Urinary bladder (tissue), 4 donors: Measurements from ENCODE around the gene GNG10. TPM values are rescaled to one million over a fixed set of nuclear protein-coding genes. Genes with fewer than 3 reads are reported as not detected.
"Not testable (repeated sequence)": the region's sequence is repeated elsewhere in the genome, so short reads cannot be mapped to it uniquely, and the experiment has no call there.

ENCODE experiments used
- DNase-seq: peaks from one replicate; pipeline ENCODE4 v3.0.0-alpha.2; 2015; ENCODE audit errors: extremely low spot score
- H3K27ac ChIP-seq: one replicate; pipeline ENCODE4 v1.5.1; 2013; ENCODE audit warnings: low read depth, mild to moderate bottlenecking, moderate library complexity
- H3K36me3 ChIP-seq: one replicate; pipeline ENCODE4 v1.6.1; 2013; ENCODE audit warnings: mild to moderate bottlenecking, moderate library complexity; ENCODE audit not compliant: insufficient read depth
- H3K4me1 ChIP-seq: one replicate; pipeline ENCODE4 v1.6.1; 2013; ENCODE audit warnings: mild to moderate bottlenecking, moderate library complexity; ENCODE audit not compliant: insufficient read depth
- H3K4me3 ChIP-seq: one replicate; pipeline ENCODE4 v1.5.1; 2013; ENCODE audit warnings: low read depth, low read length
- WGBS: extraction: QIAGEN DNeasy Blood & Tissue Kit; methylation state at CpG from one replicate; pipeline ENCODE4 v1.1.7; 2013; 5-methylcytosine and 5-hydroxymethylcytosine counted together
- polyA plus RNA-seq: library from polyadenylated mRNA; stranded (reverse); fragments of 200-250 nt; gene quantifications from one replicate; pipeline ENCODE4 v1.2.3, GENCODE V29; 2013
- total RNA-seq: library from RNA; depleted of rRNA; stranded (reverse); fragments of >200 nt; gene quantifications from one replicate; pipeline ENCODE4 v1.2.3, GENCODE V29; 2014
- donor health status: healthy with polysubstance abuse.
- donor health status: healthy.

GNG10 gene
- total RNA-seq, result 90.4 TPM
- polyA plus RNA-seq, result 45.0 TPM

GRCh38 chr9:111661150-111661801 is at the start of gene GNG10:
Gene GNG10 (plus strand): TSS chr9:111661605. CDS start chr9:111661635, 30 bp downstream.
- H3K4me3 ChIP-seq, result peak within 1 kb of the TSS; percentile 80
- WGBS, result under 1% methylated on average over 61 of the region's 61 CpGs
- peaks cover 3% of the 10 kb centered on the region for H3K4me1 ChIP-seq
- no peak for DNase-seq
- peak within 1 kb of the TSS; percentile 14 for H3K27ac ChIP-seq
- no peaks in the 10 kb centered on the region for H3K36me3 ChIP-seq

- Histone ChIP-seq H3K4me1 (no peaks in the 10 kb centered on the region), H3K36me3 (no peaks in the 10 kb centered on the region)
- WGBS, result 43% methylated on average over 4 of the region's 4 CpGs
Measured at GRCh38 chr9:111613436-111614040, 47.9 kb upstream of the GNG10 start.

GRCh38 chr9:111615928-111616327 is 45.5 kb upstream of the GNG10 start:
- H3K4me1 ChIP-seq, result no peaks in the 10 kb centered on the region
- WGBS, result 47% methylated on average over 3 of the region's 3 CpGs
- DNase-seq, result no peak
- no peak overlapping the region for H3K27ac ChIP-seq
- H3K4me3 ChIP-seq, result no peak overlapping the region
- H3K36me3 ChIP-seq, result no peaks in the 10 kb centered on the region

More at GRCh38 chr9:111613436-111614040, 47.9 kb upstream of the GNG10 start:
- no peak overlapping the region for H3K27ac ChIP-seq
- H3K4me3 ChIP-seq, result no peak overlapping the region
- DNase-seq, result no peak

DNA sequence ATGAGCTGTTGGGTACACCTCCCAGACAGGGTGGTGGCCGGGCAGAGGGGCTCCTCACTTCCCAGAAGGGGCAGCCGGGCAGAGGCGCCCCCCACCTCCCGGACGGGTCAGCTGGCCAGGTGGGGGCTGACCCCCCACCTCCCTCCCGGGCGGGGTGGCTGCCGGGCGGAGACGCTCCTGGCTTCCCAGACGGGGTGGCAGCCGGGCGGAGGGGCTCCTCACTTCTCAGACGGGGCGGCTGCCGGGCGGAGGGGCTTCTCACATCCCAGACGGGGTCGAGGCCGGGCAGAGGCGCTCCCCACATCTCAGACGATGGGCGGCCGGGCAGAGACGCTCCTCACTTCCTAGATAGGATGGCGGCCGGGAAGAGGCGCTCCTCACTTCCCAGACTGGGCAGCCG is 44.1 kb upstream of the GNG10 start:
- 94% methylated on average over 29 of the region's 29 CpGs for WGBS

GRCh38 chr9:111621895-111622480 is 39.4 kb upstream of the GNG10 start:
- H3K4me3 ChIP-seq, result no peak overlapping the region
- no peaks in the 10 kb centered on the region for H3K36me3 ChIP-seq
- no peaks in the 10 kb centered on the region for H3K4me1 ChIP-seq
- DNase-seq, result no peak
- no peak overlapping the region for H3K27ac ChIP-seq
- WGBS, result 34% methylated on average over 2 of the region's 2 CpGs

More for the DNA sequence above, 44.1 kb upstream of the GNG10 start:
- not testable (repeated sequence) for H3K4me3 ChIP-seq, H3K36me3 ChIP-seq, DNase-seq, H3K27ac ChIP-seq, H3K4me1 ChIP-seq

DNA sequence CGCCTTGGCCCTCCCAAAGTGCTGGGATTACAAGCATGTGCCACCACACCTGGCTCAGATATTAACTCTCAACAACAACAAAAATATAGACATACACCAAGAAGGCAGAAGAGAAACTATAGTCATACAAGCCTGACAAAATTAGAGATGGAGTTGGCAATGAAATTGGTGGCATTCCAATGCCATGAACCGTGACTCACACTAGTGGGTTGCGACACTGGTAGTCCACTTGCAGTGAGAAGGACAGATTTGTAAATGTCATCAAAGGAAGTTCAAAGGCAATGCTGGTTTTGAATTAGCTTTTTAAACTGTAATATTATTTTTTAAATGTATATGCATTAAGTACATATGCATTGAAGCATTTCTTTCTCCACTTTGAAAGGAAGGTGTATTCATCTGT is 38.8 kb upstream of the GNG10 start:
- no peaks in the 10 kb centered on the region for H3K4me1 ChIP-seq
- WGBS, result 77% methylated on average over 3 of the region's 3 CpGs

GRCh38 chr9:111627260-111627963 is 34.0 kb upstream of the GNG10 start:
- no peak for DNase-seq
- WGBS, result 57% methylated on average over 7 of the region's 7 CpGs
- no peaks in the 10 kb centered on the region for H3K4me1 ChIP-seq
- H3K27ac ChIP-seq, result no peak overlapping the region
- no peak overlapping the region for H3K4me3 ChIP-seq
- no peaks in the 10 kb centered on the region for H3K36me3 ChIP-seq

More for the DNA sequence above, 38.8 kb upstream of the GNG10 start:
- Histone ChIP-seq H3K27ac (no peak overlapping the region), H3K36me3 (no peaks in the 10 kb centered on the region), H3K4me3 (no peak overlapping the region)
- no peak for DNase-seq

GRCh38 chr9:111628411-111628810 is 33.0 kb upstream of the GNG10 start:
- no peak overlapping the region for H3K27ac ChIP-seq
- H3K4me1 ChIP-seq, result peaks cover 2% of the 10 kb centered on the region
- no peak for DNase-seq
- WGBS, result 85% methylated on average over 7 of the region's 7 CpGs
- H3K4me3 ChIP-seq, result no peak overlapping the region
- H3K36me3 ChIP-seq, result no peaks in the 10 kb centered on the region

DNA sequence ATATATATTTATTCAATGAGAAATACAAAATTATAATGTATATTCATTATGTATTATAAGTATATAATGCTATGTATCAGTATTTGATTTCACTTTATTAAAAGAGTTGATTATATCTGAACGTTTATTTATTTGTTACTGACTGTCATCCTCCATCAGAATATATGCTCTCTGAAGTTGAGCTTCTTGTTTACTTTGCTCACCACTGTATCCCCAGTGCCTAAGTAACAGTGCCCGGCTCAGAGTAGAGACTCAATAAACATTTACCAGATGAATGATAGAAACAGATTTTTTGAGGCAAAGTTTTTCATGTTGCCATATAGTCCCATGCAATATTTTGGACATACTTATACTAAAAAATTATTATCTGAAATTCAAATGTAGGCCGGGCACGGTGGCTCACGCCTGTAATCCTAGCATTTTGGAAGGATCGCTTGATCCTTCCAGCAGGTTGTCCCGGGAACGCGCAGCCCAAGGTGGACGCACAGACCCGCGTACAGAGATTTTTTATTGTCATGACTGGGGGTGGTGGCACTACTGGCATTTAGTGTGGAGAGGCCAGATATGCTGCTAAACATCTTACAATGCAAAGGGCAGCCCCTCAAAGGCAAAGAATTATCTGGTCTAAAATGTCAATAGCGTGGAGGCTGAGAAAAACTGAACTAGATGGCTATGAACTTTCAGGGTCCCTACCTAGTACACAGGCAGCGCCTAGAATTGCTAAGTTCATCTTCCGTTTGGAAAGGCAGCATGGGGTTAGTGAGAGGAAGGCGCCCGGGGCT is 31.0 kb upstream of the GNG10 start:
- Histone ChIP-seq H3K36me3 (no peaks in the 10 kb centered on the region), H3K27ac (no peak overlapping the region), H3K4me3 (peak overlapping the region; percentile 88), H3K4me1 (peaks cover 2% of the 10 kb centered on the region)
- no peak for DNase-seq
- 7% methylated on average over 17 of the region's 17 CpGs for WGBS

DNA sequence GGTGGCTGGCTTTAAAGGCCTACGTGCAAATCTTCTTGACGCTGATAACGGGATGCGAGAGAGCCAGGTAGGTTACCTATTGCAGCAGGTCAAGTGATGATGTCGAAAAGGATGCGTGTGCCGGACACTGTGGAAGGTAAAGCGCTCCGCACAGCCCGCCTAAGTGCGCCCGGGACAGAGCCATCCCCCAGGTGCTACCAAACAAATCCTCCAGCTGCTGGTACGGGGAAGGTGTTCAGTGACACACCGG is 30.5 kb upstream of the GNG10 start:
- WGBS, result under 1% methylated on average over 14 of the region's 14 CpGs
- no peak for DNase-seq
- peaks cover 2% of the 10 kb centered on the region for H3K4me1 ChIP-seq
- peak overlapping the region; percentile 88 for H3K4me3 ChIP-seq
- H3K36me3 ChIP-seq, result no peaks in the 10 kb centered on the region
- no peak overlapping the region for H3K27ac ChIP-seq

- H3K4me3 ChIP-seq, result peak within 1 kb of the TSS; percentile 88
- H3K27ac ChIP-seq, result peak within 1 kb of the TSS; percentile 61
- WGBS, result 1% methylated on average over 79 of the region's 79 CpGs
- H3K4me1 ChIP-seq, result peaks cover 2% of the 10 kb centered on the region
- H3K36me3 ChIP-seq, result no peaks in the 10 kb centered on the region
- DNase-seq, result peak; percentile 94
Measured at GRCh38 chr9:111631214-111631971, 30.0 kb upstream of the GNG10 start, which contains the start of gene DNAJC25. Gene DNAJC25 (plus strand): TSS chr9:111631334. CDS start chr9:111631408, 74 bp downstream.

GRCh38 chr9:111632060-111632459 is 29.3 kb upstream of the GNG10 start:
- DNase-seq, result no peak
- WGBS, result 42% methylated on average over 5 of the region's 5 CpGs
- Histone ChIP-seq H3K4me3 (peak overlapping the region; percentile 88), H3K4me1 (peaks cover 2% of the 10 kb centered on the region), H3K36me3 (no peaks in the 10 kb centered on the region), H3K27ac (no peak overlapping the region)
